HG03103 (cell line): ENCODE results near the gene MACF1.

ENCODE experiments used
- ATAC-seq: cut with Tn5 transposase; IDR thresholded peaks from one replicate; pipeline ENCODE4 v1.9.1; 2021; ENCODE audit warnings: low read depth; ENCODE audit not compliant: unreplicated experiment

Gene MACF1

DNA sequence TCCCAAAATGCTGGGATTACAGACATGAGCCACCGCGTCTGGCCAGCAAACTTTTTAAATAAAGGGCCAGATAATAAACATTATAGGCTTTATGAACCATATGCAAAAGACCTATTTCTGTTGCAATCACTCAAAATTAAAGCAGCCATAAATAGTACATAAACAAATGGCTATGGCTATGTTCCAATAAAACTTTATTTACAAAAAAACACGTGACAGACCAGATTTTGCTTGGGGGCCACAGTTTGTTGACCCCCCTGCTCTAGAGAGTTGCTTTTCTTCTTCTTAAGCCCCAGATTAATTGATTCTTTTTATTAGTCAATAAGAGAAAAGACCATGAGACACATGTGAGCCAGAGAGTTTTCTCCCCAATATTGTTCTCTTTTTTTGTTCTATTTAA, 138.3 kb downstream of the MACF1 start:
- no peak for ATAC-seq

DNA sequence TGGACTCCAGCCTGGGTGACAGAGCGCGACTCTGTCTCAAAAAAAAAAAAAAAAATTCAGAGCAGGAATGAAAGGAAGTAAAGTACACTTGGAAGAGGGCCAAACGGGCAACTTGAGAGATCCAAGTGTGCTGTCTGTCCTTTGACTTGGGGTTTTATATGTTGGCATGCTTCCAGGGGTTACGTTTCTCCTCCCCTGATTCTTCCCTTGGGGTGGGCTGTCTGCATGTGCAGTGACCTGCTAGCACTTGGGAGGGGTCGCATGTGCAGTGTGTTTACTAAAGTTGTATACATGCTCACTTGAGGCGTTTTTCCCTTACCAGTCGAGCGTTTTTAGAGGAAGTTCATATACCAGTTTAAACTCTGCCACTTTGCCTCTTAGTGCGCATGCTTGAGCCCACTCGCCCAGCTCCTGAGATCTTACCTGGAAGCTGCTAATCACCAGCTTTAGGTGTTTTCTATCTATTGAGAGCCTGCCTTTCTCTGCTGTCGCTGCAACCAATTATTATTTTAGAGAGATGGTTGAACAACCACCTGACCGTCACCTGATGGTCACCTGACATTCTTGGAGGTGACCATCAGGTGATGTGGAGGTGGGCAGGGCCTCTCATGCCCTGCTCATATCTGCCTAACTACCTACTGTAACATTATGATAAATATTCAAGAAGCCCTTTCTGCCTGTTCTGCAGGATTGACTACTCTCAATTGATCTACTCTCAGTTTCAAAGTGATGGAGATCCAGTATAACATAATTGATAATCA, 140.1 kb downstream of the MACF1 start:
- ATAC-seq, result no peak

DNA sequence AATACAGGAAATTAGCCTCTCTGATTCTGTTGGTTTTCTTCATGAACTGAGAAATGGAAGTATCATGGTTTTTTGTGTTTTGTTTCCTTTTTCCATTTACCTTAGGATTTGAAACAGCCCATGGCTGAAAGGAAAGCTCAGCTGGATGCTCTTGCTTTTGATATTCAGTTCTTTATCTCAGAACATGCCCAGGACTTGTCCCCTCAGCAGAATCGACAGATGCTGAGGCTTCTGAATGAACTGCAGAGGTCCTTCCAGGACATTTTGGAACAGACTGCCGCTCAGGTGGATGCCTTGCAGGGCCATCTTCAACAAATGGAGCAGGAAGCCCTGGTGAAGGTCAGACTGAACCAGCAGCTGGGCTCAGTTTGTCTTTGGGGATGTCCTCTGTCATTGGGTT, 142.4 kb downstream of the MACF1 start:
- ATAC-seq, result no peak

DNA sequence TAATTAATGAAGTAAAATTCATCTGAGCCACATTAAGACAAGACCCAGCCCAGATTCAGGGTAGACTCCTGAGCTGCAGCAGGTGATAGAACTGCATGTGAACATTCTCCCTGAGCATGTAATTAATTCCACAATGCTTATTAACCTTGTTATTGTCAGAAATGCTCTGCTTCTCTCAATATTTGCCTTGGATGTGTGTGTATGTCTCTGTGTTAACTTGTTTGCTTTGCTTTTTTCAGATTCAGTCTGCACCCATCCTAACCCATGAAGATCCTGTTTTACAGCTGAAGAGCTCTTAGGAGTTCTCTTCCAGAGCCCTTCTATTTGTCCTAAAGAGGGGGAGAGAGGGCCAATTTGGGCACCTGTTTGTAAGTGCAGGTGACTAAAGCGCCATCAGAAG, 143.8 kb downstream of the MACF1 start:
- ATAC-seq, result no peak

DNA sequence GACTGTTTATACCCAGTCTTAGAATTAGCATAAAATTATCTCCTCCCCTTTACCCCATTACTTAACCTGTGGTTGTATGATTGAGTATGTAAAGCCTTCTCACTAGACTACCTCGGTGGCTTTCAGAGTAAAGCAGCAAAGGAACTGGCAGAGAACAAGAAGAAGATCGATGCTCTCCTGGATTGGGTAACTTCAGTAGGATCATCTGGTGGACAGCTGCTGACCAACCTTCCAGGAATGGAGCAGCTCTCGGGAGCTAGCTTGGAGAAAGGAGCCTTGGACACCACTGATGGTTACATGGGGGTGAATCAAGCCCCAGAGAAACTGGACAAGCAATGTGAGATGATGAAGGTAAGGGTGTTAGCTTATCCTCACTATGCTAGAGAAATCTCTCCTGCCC, 148.4 kb downstream of the MACF1 start:
- ATAC-seq, result no peak

DNA sequence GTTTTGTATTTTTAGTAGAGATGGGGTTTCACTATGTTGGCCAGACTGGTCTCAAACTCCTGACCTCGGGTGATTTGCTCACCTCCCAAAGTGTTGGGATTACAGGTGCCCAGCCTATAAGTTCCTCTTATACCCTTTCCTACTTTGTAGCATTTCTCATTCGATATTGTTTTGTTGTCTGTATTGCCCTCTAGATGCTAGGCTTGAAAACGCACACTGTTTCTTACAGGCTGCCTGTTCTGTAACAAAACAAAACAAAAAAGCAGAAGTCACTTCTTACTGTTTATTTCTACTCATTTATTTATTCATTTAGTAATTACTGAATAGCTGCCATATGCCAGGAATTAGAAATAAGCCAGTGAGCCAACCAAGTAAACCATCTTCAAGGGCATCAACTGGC, 150.1 kb downstream of the MACF1 start:
- no peak for ATAC-seq

DNA sequence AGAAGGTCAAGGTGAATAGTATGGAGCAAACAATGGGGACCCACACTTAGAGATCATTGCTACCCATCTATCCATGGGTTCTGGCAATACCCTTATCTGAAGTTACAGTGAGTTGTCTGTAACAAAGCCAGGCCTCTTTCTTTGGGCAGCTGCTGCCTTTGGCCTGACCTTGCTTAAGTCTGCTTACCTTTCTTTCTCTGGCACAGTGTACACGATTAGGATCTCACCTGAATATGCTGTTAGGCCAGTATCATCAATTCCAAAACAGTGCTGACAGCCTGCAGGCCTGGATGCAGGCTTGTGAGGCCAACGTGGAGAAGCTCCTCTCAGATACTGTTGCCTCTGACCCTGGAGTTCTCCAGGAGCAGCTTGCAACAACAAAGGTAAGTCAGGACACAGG, 154.0 kb downstream of the MACF1 start:
- no peak for ATAC-seq

DNA sequence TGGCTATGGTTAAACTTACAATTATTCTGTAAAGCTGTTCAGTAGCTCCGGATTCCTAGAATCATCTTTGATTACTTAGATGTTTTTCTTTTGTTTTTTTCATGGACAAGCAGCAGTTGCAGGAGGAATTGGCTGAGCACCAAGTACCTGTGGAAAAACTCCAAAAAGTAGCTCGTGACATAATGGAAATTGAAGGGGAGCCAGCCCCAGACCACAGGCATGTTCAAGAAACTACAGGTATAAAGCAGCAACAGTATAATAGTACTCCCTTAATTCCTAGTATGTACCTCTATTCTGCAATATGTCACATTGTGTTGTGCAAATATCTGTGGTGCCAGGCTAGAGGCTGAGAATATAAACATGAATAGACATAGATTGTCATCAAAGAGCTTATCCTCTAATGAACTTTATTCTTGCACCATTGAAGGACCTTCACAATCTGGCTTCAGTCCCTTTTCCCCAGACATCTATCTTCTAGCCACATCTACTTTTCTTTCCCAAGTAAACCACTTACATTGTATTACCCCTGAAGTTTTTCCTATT, 154.6 kb downstream of the MACF1 start:
- ATAC-seq, result no peak

DNA sequence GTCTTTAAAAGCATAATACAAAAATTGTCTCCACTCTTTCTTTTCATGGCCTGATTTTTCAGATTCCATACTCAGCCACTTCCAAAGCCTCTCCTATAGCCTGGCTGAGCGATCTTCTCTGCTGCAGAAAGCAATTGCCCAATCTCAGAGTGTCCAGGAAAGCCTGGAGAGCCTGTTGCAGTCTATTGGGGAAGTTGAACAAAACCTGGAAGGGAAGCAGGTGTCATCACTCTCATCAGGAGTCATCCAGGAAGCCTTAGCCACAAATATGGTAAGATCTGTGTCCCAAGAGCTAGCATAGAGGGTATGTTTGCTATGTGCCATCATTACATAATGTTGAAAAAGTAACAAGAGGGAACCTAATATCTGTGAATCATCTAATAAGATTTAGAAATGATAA, 156.2 kb downstream of the MACF1 start:
- ATAC-seq, result no peak

DNA sequence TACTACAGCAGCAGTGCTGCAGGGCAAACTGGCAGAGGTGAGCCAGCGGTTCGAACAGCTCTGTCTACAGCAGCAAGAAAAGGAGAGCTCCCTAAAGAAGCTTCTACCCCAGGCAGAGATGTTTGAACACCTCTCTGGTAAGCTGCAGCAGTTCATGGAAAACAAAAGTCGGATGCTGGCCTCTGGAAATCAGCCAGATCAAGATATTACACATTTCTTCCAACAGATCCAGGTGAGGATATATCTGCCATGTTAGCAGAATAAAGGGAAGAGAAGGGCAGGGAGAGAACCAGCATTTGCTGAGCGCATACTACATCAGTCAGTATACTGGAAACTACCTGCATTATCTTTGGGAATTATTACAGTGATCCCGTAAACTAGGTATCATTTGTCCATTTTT, 157.0 kb downstream of the MACF1 start:
- ATAC-seq, result no peak

DNA sequence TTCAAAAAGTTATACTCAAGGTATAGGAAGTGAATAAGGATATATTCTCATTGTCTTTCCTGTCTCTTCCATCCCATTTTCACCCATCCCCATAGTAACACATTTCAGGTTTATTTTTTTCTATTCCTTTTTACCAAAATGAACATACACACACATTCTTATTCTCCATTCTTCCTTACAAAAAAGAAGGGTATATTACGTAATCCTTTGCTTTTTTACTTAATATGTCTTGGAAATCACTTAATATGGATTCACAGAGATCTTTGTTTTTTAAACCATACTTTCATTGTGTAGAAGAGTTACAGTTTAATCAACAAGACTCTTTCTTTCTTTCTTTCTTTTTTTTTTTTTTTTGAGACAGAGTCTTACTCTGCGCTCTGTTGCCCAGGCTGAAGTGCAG, 158.8 kb downstream of the MACF1 start:
- ATAC-seq, result no peak

DNA sequence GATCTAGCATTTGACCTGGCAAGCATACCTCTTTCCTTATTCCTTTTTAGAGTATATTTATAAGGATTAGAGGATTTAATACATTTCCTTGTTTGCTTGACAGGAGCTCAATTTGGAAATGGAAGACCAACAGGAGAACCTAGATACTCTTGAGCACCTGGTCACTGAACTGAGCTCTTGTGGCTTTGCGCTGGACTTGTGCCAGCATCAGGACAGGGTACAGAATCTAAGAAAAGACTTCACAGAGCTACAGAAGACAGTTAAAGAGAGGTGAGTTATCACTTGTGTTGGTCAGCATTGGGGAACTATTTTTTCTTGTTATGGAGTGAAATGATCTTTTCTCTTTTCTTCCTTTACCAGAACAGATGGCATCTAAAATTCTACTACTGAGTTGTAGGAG, 163.6 kb downstream of the MACF1 start:
- ATAC-seq, result no peak

DNA sequence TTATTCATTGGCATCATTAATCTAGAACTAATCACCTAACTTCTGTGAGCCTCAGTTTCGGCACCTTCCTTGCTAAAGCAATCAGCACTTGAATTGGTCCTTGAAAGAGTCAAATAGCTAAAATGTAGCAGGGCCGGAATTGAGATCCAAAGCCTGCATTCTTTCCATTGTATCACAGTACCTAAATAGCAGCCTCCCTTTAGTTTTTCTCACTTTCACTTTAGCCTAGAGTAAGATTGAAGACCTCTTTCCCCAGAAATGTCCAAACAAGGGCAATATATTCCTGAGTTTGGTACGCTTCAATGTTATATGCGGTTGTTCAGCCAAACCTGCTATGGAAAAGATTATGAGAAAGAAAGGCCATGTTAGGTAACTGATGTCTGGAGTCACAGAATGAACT, 165.1 kb downstream of the MACF1 start:
- no peak for ATAC-seq

DNA sequence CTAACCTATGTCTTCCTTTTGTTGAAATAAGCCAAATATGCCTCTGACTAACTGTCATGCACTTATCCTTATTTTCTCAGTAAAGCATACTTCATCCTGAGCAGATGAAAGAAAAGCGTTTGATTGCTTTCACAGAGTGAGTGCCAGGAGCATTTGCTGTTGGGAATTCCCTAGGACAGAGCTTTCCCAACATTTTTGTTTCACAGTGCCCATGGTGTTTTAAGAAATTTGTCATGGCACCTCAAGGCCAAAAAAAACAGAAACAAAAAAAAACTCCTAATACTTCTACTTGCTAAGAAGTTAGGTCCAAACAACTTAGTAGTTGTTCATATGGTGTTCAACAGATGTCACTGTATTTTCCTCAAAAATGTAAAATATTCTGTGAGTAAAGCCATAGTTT, 166.1 kb downstream of the MACF1 start:
- ATAC-seq, result no peak

DNA sequence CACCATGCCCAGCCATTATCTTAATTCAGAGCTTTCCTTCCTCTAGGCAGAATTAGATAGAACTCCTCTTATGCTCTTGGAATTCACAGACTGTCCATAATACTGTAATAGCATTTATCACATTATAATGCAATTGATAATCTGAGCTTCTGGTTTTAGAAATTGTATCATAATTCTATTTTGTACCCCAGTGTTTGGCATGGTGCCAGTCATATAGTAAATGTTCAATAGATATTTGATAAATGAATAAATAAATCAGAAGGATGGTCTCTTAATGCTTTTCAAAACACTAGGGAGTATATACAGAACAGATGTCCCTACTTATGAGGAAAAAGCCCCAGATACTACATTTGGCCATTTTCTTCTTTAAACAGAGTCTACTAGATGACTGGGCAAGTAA, 167.6 kb downstream of the MACF1 start:
- no peak for ATAC-seq

DNA sequence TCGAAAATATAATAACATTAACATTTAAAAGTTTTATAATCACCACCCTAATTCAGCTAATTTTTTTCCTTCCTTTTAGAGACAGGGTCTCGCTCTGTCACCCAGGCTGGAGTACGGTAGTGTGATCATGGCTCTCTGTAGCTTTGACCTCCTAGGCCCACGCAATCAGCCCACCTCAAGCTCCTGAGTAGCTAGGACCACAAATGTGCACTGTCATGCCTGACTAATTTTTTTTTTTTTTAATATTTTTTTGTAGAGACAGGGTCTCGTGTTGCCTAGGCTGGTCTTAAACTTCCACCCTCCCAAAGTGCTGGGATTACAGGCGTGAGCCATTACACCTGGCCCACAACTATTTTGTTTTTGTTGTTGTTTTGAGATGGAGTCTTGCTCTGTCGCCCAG, 172.2 kb downstream of the MACF1 start:
- ATAC-seq, result no peak

DNA sequence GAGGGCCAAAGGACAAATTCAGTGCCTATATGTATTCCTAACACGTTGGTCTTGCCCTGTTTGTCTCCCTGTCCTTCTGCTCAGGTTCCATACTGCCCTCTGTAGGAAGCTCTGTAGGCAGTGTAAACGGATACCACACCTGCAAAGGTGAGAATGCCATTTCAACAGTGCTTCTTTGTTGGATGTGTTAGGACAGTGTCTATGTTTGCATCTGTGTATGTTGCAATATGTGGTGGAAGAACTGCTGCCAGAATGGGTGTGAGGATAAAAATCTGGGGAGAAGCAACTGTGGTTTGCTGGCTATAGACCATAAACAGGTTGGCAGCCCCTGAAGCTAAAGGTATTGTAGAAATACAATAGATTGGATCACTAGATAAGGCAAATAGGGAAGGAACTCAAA, 173.9 kb downstream of the MACF1 start:
- ATAC-seq, result no peak

DNA sequence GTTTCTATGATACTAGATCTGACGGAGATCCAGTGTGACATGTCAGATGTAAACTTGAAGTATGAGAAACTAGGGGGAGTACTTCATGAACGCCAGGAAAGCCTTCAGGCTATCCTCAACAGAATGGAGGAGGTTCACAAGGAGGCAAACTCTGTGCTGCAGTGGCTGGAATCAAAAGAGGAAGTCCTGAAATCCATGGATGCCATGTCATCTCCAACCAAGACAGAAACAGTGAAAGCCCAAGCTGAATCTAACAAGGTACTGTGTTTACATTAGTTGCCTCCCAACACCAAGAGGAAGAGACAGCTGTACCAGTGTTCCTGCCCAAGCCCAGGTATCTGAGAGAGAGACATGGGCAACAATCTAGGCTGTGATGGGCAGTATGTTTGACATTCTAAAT, 174.7 kb downstream of the MACF1 start:
- ATAC-seq, result no peak

DNA sequence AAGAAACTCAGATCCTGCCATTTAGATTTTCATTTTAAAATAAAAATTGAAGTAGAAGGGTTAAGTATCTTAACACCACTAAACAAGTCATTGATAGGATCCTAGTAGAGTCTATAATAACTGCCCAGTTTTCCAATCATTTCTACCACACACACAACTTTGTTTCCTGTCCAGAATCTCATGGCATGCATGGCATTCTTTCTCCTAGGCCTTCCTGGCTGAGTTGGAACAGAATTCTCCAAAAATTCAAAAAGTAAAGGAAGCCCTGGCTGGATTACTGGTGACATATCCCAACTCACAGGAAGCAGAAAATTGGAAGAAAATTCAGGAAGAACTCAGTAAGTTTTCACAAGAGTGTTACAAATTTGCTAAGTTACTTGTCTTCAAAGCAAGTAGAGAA, 175.5 kb downstream of the MACF1 start:
- ATAC-seq, result no peak

DNA sequence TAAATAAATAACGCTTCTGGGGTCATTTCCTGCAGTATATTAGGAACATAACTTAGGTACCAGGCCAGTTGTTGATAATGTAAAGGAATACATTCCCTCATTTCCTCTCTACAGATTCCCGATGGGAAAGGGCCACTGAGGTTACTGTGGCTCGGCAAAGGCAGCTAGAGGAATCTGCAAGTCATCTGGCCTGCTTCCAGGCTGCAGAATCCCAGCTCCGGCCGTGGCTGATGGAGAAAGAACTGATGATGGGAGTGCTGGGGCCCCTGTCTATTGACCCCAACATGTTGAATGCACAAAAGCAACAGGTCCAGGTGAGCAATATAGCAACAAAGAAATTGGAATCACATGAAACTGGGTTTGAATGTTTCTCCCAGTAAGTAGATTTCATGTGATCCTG, 177.3 kb downstream of the MACF1 start:
- no peak for ATAC-seq

DNA sequence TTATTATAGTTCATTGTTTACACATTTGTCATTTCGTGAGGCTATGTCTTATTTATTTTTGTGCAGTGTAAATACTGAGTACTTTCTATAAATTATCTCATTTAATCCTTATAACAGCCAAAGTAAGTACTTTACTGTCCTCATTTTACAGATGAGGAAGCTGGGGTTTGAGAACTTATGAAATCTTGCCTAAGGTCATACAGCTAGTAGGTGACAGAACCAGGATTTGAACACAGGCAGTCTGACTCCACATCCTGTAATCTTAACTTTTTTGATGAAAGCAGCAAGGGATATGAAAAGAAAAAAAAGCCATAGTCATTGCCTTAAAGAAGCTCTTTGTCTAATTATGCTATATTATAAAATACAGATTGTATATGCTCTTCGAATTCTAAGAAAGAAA, 179.8 kb downstream of the MACF1 start:
- ATAC-seq, result no peak

DNA sequence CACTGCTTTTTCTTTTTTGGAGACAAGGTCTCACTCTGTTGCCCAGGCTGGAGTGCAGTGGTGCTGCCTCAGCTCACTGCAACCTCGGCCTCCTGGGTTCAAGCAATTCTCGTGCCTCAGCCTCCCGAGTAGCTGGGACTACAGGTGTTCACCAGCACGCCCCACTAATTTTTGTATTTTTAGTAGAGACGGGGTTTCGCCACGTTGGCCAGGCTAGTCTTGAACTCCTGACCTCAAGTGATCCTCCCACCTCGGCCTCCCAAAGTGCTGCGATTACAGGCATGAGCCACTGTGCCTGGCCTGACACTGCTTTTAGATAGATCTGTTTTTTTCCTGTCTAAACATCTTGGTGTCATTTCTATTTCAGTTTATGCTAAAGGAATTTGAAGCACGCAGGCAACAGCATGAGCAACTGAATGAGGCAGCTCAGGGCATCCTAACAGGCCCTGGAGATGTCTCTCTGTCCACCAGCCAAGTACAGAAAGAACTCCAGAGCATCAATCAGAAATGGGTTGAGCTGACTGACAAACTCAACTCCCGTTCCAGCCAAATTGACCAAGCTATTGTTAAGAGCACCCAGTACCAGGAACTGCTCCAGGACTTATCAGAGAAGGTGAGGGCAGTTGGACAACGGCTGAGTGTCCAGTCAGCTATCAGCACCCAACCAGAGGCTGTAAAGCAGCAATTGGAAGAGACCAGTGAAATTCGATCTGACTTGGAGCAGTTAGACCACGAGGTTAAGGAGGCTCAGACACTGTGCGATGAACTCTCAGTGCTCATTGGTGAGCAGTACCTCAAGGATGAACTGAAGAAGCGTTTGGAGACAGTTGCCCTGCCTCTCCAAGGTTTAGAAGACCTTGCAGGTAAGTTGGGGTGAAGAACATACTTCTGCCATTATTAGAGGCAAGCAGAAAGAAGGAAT, 180.8 kb downstream of the MACF1 start:
- ATAC-seq, result no peak
